Heart left ventricle (tissue), 13 donors: ENCODE measurements around the gene HS3ST3A1.

Experiments used
- POLR2A ChIP-seq, 2 donors: fragments of 450-650 bp; IDR thresholded peaks; one replicate each; pipeline ENCODE4 v1.6.1; 2017; ENCODE audit warnings: antibody characterized with exemption in 2 of 2, mild to moderate bottlenecking in 2 of 2, moderate library complexity in 2 of 2
- TF ChIP-seq, protein P1 (sequence below), 12 donors: fragments of 200-600 bp; sonication (generic) in 4 of 12; IDR thresholded peaks; one replicate each; pipeline versions ENCODE4 v1.5.0 to v1.8.0; 2018 to 2022; ENCODE audit warnings: antibody characterized with exemption in 12 of 12, mild to moderate bottlenecking in 5 of 12
- donor health status: ischemic (EF 13 %, LVEDD 7.1; RV severe dilation, severe dysfunction).
- donor health status: DM: no; HTN: yes; CAD: no.
- donor health status: DM: no; HTN: no; CAD: no.
- donor health status: ischemic (EF 25% LVEDD 6.9; RV normal size, moderate dysfunction).
- donor health status: ischemic (EF 25% LVEDD 5.7; RV mildly dilated, moderate dysfunction).
- donor health status: ischemic (EF 35%, LVEDD 5.7; RV mildly dilated, moderate dysfunction).
- donor health status: nonischemic (EF 11% LVEDD 7.7; RV severe dilation, severe dysfunction).
- donor health status: DM: yes; HTN: yes; CAD: no.
- donor health status: PGD.
- donor health status: ischemic (EF 29% LVEDD 5.4; RV normal size, mild dysfunction).
- donor health status: nonischemic (EF 23%, LVEDD 6.1; RV moderate dilation, normal function).

DNA sequence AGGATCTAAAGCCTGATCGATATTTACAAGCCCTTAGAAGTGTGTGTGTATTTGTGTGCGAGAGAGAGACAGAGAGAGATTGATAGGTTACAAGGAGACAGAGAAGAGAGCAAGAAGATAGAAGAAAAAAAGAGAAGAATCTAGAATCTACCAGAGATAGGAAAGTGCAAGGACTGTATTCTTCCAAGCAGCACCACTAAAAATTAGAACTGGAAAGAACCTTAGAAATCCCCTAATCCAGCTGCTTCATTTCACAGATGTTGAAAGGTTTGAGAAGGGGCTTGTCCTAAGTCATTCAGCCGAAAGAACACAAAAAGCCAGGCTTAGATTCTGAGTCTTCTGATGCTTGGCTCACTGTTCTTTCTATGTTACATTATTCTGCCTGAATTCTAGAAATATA, 92.2 kb downstream of the HS3ST3A1 start:
- TF ChIP-seq, protein P1, sequence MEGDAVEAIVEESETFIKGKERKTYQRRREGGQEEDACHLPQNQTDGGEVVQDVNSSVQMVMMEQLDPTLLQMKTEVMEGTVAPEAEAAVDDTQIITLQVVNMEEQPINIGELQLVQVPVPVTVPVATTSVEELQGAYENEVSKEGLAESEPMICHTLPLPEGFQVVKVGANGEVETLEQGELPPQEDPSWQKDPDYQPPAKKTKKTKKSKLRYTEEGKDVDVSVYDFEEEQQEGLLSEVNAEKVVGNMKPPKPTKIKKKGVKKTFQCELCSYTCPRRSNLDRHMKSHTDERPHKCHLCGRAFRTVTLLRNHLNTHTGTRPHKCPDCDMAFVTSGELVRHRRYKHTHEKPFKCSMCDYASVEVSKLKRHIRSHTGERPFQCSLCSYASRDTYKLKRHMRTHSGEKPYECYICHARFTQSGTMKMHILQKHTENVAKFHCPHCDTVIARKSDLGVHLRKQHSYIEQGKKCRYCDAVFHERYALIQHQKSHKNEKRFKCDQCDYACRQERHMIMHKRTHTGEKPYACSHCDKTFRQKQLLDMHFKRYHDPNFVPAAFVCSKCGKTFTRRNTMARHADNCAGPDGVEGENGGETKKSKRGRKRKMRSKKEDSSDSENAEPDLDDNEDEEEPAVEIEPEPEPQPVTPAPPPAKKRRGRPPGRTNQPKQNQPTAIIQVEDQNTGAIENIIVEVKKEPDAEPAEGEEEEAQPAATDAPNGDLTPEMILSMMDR (IDR thresholded peaks at IDR 0.05): no peak
- TF ChIP-seq POLR2A (IDR thresholded peaks at IDR 0.05): no peak
